WTC11 (cell line): Measurements from ENCODE around the gene LCLAT1. TPM values are rescaled to one million over a fixed set of nuclear protein-coding genes. Genes with fewer than 3 reads are reported as not detected.

Source experiments
- ATAC-seq: fragments of 200-7000 bp; cut with Tn5 transposase; 2 replicates; pipeline ENCODE4 v1.10.0; 2021; ENCODE audit warnings: mild to moderate bottlenecking, moderate library complexity
- CTCF ChIA-PET: fragments of 300-600 bp; sonication (Branson Sonifier 250); formaldehyde crosslinking; loops from one replicate; lab custom pipeline; 2021; ENCODE audit warnings: antibody characterized with exemption; lab: Charles Lee
- POLR2A ChIA-PET: fragments of 350-600 bp; sonication (Branson Sonifier 250); formaldehyde crosslinking; loops from one replicate; lab custom pipeline; 2021; ENCODE audit warnings: antibody characterized with exemption; lab: Charles Lee
- DNase-seq: peaks from one replicate; pipeline ENCODE4 v3.0.0; 2021; ENCODE audit warnings: low spot score
- H3K27ac Mint-ChIP-seq: 2 replicates; pipeline ENCODE4 v1.8.0; 2021; ENCODE audit warnings: mixed read lengths
- H3K27me3 Mint-ChIP-seq: 2 replicates; pipeline ENCODE4 v1.8.0; 2021; ENCODE audit warnings: low read depth, mild to moderate bottlenecking, moderate library complexity, mixed read lengths
- H3K36me3 Mint-ChIP-seq: 2 replicates; pipeline ENCODE4 v1.8.0; 2021; ENCODE audit warnings: mixed read lengths
- H3K4me1 Mint-ChIP-seq: 2 replicates; pipeline ENCODE4 v1.8.0; 2022; ENCODE audit warnings: mixed read lengths
- H3K4me3 Mint-ChIP-seq: 2 replicates; pipeline ENCODE4 v1.8.0; 2021; ENCODE audit warnings: mild to moderate bottlenecking, moderate library complexity, mixed read lengths
- H3K9me3 Mint-ChIP-seq: 2 replicates; pipeline ENCODE4 v1.8.0; 2021; ENCODE audit warnings: mixed read lengths
- ATF1 ChIP-seq: sonication (generic); formaldehyde crosslinking; IDR thresholded peaks from 2 replicates; pipeline ENCODE4 v1.8.1; 2023; ENCODE audit warnings: mild to moderate bottlenecking, moderate library complexity, missing genetic modification reagents
- CREB1 ChIP-seq: sonication (generic); formaldehyde crosslinking; IDR thresholded peaks from 2 replicates; pipeline ENCODE4 v1.8.0; 2023; ENCODE audit warnings: mild to moderate bottlenecking, missing genetic modification reagents
- CREM ChIP-seq: sonication (generic); formaldehyde crosslinking; IDR thresholded peaks from 2 replicates; pipeline ENCODE4 v1.8.1; 2022; ENCODE audit warnings: mild to moderate bottlenecking, missing genetic modification reagents, moderate library complexity
- ELF4 ChIP-seq: sonication (generic); formaldehyde crosslinking; IDR thresholded peaks from 2 replicates; pipeline ENCODE4 v1.8.1; 2022; ENCODE audit warnings: low read depth, mild to moderate bottlenecking, moderate library complexity, missing genetic modification reagents
- EMX1 ChIP-seq: fragments of 250-450 bp; sonication (Bioruptor Pico); IDR thresholded peaks from 2 replicates; pipeline ENCODE4 v1.8.0; 2021; ENCODE audit warnings: mild to moderate bottlenecking
- GRHL2 ChIP-seq: fragments of 250-450 bp; sonication (Bioruptor Pico); IDR thresholded peaks from 2 replicates; pipeline ENCODE4 v1.8.0; 2022; ENCODE audit warnings: mild to moderate bottlenecking, moderate library complexity; ENCODE audit not compliant: insufficient replicate concordance, severe bottlenecking
- IRF2 ChIP-seq: sonication (generic); formaldehyde crosslinking; IDR thresholded peaks from 2 replicates; pipeline ENCODE4 v1.8.0; 2022; ENCODE audit warnings: low read depth, missing genetic modification reagents, borderline replicate concordance
- JUN ChIP-seq: sonication (generic); formaldehyde crosslinking; IDR thresholded peaks from 2 replicates; pipeline ENCODE4 v1.8.0; 2023; ENCODE audit warnings: mild to moderate bottlenecking, missing genetic modification reagents
- KAT7 ChIP-seq: sonication (generic); formaldehyde crosslinking; IDR thresholded peaks from 2 replicates; pipeline ENCODE4 v1.8.1; 2023; ENCODE audit warnings: missing genetic modification reagents, mild to moderate bottlenecking, borderline replicate concordance
- NR2C2 ChIP-seq: sonication (generic); formaldehyde crosslinking; IDR thresholded peaks from 2 replicates; pipeline ENCODE4 v1.8.0; 2022; ENCODE audit warnings: mild to moderate bottlenecking, missing genetic modification reagents
- OVOL2 ChIP-seq: fragments of 250-450 bp; sonication (Bioruptor Pico); IDR thresholded peaks from 2 replicates; pipeline ENCODE4 v1.9.0; 2021; ENCODE audit warnings: mild to moderate bottlenecking, borderline replicate concordance
- RELA ChIP-seq: sonication (generic); formaldehyde crosslinking; IDR thresholded peaks from 2 replicates; pipeline ENCODE4 v1.8.1; 2022; ENCODE audit warnings: missing genetic modification reagents, mild to moderate bottlenecking, borderline replicate concordance
- RORB ChIP-seq: fragments of 250-450 bp; sonication (Bioruptor Pico); IDR thresholded peaks from 2 replicates; pipeline ENCODE4 v1.9.0; 2021; ENCODE audit warnings: mild to moderate bottlenecking
- SOX15 ChIP-seq: fragments of 250-450 bp; sonication (Bioruptor Pico); IDR thresholded peaks from 2 replicates; pipeline ENCODE4 v1.9.0; 2021; ENCODE audit warnings: mild to moderate bottlenecking
- TCF7 ChIP-seq: sonication (generic); formaldehyde crosslinking; IDR thresholded peaks from 2 replicates; pipeline ENCODE4 v1.8.0; 2022; ENCODE audit warnings: mild to moderate bottlenecking, low read depth, missing genetic modification reagents, moderate library complexity
- ZBTB21 ChIP-seq: sonication (generic); formaldehyde crosslinking; IDR thresholded peaks from 2 replicates; pipeline ENCODE4 v1.8.1; 2023; ENCODE audit warnings: mild to moderate bottlenecking, missing genetic modification reagents, borderline replicate concordance
- ZNF219 ChIP-seq: sonication (generic); formaldehyde crosslinking; IDR thresholded peaks from 2 replicates; pipeline ENCODE4 v1.8.0; 2023; ENCODE audit warnings: missing genetic modification reagents, mild to moderate bottlenecking, borderline replicate concordance
- ZNF317 ChIP-seq: sonication (generic); formaldehyde crosslinking; IDR thresholded peaks from 2 replicates; pipeline ENCODE4 v1.8.1; 2023; ENCODE audit warnings: low read depth, mild to moderate bottlenecking, moderate library complexity, missing genetic modification reagents, borderline replicate concordance
- ZNF416 ChIP-seq: fragments of 250-450 bp; sonication (Bioruptor Pico); IDR thresholded peaks from 2 replicates; pipeline ENCODE4 v1.9.0; 2021; ENCODE audit warnings: mild to moderate bottlenecking, inconsistent platforms
- total RNA-seq: library from RNA; stranded (reverse); gene quantifications from 3 replicates; pipeline ENCODE4 v1.2.3, GENCODE V29; 2021
- TF ChIP-seq, protein P1 (sequence below): fragments of 250-450 bp; sonication (Bioruptor Pico); IDR thresholded peaks from 2 replicates; pipeline ENCODE4 v1.9.0; 2021; ENCODE audit warnings: mild to moderate bottlenecking
- TF ChIP-seq, protein P2 (sequence below): sonication (generic); formaldehyde crosslinking; IDR thresholded peaks from 2 replicates; pipeline ENCODE4 v1.8.1; 2023; ENCODE audit warnings: mild to moderate bottlenecking, missing genetic modification reagents, moderate library complexity
- TF ChIP-seq, protein P3 (sequence below): sonication (generic); formaldehyde crosslinking; IDR thresholded peaks from 2 replicates; pipeline ENCODE4 v1.8.0; 2022; ENCODE audit warnings: mild to moderate bottlenecking, missing genetic modification reagents
- TF ChIP-seq, protein P4 (sequence below): sonication (generic); formaldehyde crosslinking; IDR thresholded peaks from 2 replicates; pipeline ENCODE4 v1.8.0; 2023; ENCODE audit warnings: mild to moderate bottlenecking, missing genetic modification reagents
- TF ChIP-seq, protein P5 (sequence below): sonication (generic); formaldehyde crosslinking; IDR thresholded peaks from 2 replicates; pipeline ENCODE4 v1.8.1; 2023; ENCODE audit warnings: mild to moderate bottlenecking, missing genetic modification reagents
- TF ChIP-seq, protein P6 (sequence below): fragments of 250-450 bp; sonication (Bioruptor Pico); IDR thresholded peaks from 2 replicates; pipeline ENCODE4 v2.1.2; 2022; ENCODE audit warnings: mild to moderate bottlenecking, moderate library complexity
- TF ChIP-seq, protein P7 (sequence below): sonication (generic); formaldehyde crosslinking; IDR thresholded peaks from 2 replicates; pipeline ENCODE4 v1.8.1; 2022; ENCODE audit warnings: low read depth, mild to moderate bottlenecking, moderate library complexity, missing genetic modification reagents, borderline replicate concordance

Gene LCLAT1
- total RNA-seq, 1 experiment from 2014 or later: 22.3 TPM

DNA sequence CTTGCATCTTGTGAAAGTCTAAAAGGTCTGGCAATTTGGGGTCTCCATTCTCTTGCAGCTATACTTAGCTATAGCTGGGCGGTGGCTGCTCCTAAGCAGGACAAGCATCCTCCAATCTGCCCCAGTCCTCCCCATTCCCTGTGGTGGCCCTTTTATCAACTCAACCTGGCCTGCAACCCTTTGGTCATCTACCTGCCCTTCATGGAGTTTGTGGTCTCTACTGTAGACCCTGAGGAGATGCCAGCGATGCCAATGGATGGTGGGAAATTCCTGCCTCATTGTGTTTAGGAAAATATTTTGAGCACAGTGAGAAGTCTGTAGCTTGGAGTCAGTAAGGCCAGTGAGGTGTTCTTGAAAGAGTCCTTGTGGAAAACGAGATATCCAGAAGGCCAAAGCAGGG, 216.8 kb downstream of the LCLAT1 start (continued):
- TF ChIP-seq OVOL2 (CRISPR knock-in tag) (no peak), EMX1 (CRISPR knock-in tag) (no peak), RORB (no peak), JUN (CRISPR knock-in tag) (no peak), CREM (CRISPR knock-in tag) (no peak), TCF7 (no peak)
- TF ChIP-seq, protein P1, sequence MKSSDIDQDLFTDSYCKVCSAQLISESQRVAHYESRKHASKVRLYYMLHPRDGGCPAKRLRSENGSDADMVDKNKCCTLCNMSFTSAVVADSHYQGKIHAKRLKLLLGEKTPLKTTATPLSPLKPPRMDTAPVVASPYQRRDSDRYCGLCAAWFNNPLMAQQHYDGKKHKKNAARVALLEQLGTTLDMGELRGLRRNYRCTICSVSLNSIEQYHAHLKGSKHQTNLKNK (CRISPR knock-in tag): no peak
- TF ChIP-seq, protein P2, sequence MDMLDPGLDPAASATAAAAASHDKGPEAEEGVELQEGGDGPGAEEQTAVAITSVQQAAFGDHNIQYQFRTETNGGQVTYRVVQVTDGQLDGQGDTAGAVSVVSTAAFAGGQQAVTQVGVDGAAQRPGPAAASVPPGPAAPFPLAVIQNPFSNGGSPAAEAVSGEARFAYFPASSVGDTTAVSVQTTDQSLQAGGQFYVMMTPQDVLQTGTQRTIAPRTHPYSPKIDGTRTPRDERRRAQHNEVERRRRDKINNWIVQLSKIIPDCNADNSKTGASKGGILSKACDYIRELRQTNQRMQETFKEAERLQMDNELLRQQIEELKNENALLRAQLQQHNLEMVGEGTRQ (CRISPR knock-in tag): no peak
- TF ChIP-seq, protein P3, sequence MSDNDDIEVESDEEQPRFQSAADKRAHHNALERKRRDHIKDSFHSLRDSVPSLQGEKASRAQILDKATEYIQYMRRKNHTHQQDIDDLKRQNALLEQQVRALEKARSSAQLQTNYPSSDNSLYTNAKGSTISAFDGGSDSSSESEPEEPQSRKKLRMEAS (CRISPR knock-in tag): no peak

DNA sequence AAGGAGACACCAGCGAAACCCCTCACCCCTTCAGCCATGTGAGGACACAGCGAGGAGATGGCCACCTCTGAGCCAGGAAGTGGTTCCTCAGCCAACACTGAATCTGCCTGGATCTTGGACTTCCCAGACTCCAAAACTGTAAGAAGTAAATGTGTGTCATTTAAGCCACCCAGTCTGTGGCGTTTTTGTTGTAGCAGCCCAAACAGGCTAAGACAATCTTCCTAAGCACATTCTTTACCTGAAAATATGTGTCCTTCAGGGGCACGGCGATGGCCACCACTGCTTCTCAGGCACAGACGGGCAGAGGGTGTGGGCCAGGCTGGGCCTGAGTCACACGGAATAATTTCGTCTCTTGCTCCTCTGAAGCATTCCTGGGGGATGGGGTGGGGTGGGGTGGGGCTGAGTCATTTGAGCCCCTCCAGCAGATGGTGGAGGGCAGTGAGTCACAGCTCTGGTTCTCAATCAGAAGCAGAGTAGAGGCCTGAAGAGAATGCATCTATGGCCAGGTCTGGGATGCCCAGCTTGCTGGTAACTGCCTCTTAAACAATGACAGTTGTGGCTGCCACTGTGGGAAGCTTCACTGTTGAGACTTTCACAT, 217.8 kb downstream of the LCLAT1 start:
- peaks cover 18% of the 10 kb centered on the region for H3K36me3 Mint-ChIP-seq
- H3K4me3 Mint-ChIP-seq: no peak overlapping the region
- CTCF ChIA-PET: no interaction called here
- no peak for DNase-seq
- H3K9me3 Mint-ChIP-seq: peaks cover 39% of the 10 kb centered on the region
- H3K27ac Mint-ChIP-seq: no peak overlapping the region
- POLR2A ChIA-PET: no interaction called here
- ATAC-seq: no peak
- H3K4me1 Mint-ChIP-seq: no peaks in the 10 kb centered on the region
- no peak for TF ChIP-seq GRHL2 (CRISPR knock-in tag)
- TF ChIP-seq NR2C2 (CRISPR knock-in tag): no peak
- TF ChIP-seq ELF4 (CRISPR knock-in tag): no peak
- no peak for TF ChIP-seq ZNF219
- no peak for TF ChIP-seq RELA (CRISPR knock-in tag)
- TF ChIP-seq, protein P4, sequence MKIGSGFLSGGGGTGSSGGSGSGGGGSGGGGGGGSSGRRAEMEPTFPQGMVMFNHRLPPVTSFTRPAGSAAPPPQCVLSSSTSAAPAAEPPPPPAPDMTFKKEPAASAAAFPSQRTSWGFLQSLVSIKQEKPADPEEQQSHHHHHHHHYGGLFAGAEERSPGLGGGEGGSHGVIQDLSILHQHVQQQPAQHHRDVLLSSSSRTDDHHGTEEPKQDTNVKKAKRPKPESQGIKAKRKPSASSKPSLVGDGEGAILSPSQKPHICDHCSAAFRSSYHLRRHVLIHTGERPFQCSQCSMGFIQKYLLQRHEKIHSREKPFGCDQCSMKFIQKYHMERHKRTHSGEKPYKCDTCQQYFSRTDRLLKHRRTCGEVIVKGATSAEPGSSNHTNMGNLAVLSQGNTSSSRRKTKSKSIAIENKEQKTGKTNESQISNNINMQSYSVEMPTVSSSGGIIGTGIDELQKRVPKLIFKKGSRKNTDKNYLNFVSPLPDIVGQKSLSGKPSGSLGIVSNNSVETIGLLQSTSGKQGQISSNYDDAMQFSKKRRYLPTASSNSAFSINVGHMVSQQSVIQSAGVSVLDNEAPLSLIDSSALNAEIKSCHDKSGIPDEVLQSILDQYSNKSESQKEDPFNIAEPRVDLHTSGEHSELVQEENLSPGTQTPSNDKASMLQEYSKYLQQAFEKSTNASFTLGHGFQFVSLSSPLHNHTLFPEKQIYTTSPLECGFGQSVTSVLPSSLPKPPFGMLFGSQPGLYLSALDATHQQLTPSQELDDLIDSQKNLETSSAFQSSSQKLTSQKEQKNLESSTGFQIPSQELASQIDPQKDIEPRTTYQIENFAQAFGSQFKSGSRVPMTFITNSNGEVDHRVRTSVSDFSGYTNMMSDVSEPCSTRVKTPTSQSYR (CRISPR knock-in tag): no peak
- no peak for TF ChIP-seq TCF7
- H3K27me3 Mint-ChIP-seq: peaks cover under 1% of the 10 kb centered on the region; the same call in 1 of the 2 replicates

DNA sequence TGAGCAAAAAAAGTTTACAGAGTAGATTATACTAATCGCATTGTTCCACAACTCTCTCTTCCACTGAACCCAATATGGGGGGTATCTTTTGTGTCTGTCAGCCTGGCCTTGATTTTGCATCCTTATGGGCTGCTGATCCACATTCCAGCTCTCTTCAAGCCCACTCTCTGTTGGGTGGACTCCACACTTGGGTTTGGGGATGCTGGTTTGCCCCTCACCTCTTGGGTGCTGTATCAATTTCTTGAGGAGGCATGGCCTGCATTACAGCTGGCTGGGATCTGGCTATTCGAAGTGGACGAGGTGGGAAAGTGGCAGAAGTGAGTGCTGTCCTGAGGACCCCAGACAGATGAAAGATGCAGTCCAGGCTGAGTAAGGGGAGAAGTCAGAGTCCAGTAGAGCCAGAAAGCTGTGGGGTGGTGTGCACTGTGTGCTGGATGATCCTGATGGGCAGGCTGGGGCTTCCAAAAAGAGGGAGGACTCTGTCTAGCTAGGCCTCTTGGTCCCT, 218.8 kb downstream of the LCLAT1 start:
- H3K36me3 Mint-ChIP-seq: peaks cover 28% of the 10 kb centered on the region
- ChIA-PET CTCF (interaction anchor here (1.0 kb wide), 1 partner anchor 46 kb away, joined by 10 read pairs; no protein-coding TSS in a partner anchor), POLR2A (no interaction called here)
- peaks cover 48% of the 10 kb centered on the region for H3K9me3 Mint-ChIP-seq
- H3K27ac Mint-ChIP-seq: no peak overlapping the region
- no peak for DNase-seq
- peaks cover 4% of the 10 kb centered on the region; the same call in 1 of the 2 replicates for H3K27me3 Mint-ChIP-seq
- no peaks in the 10 kb centered on the region for H3K4me1 Mint-ChIP-seq
- ATAC-seq: no peak
- H3K4me3 Mint-ChIP-seq: no peak overlapping the region
- TF ChIP-seq, protein P5, sequence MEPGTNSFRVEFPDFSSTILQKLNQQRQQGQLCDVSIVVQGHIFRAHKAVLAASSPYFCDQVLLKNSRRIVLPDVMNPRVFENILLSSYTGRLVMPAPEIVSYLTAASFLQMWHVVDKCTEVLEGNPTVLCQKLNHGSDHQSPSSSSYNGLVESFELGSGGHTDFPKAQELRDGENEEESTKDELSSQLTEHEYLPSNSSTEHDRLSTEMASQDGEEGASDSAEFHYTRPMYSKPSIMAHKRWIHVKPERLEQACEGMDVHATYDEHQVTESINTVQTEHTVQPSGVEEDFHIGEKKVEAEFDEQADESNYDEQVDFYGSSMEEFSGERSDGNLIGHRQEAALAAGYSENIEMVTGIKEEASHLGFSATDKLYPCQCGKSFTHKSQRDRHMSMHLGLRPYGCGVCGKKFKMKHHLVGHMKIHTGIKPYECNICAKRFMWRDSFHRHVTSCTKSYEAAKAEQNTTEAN (CRISPR knock-in tag): no peak
- no peak for TF ChIP-seq JUN (CRISPR knock-in tag)
- no peak for TF ChIP-seq KAT7 (CRISPR knock-in tag)
- TF ChIP-seq IRF2 (CRISPR knock-in tag): no peak
- no peak for TF ChIP-seq GRHL2 (CRISPR knock-in tag)
- TF ChIP-seq, protein P6, sequence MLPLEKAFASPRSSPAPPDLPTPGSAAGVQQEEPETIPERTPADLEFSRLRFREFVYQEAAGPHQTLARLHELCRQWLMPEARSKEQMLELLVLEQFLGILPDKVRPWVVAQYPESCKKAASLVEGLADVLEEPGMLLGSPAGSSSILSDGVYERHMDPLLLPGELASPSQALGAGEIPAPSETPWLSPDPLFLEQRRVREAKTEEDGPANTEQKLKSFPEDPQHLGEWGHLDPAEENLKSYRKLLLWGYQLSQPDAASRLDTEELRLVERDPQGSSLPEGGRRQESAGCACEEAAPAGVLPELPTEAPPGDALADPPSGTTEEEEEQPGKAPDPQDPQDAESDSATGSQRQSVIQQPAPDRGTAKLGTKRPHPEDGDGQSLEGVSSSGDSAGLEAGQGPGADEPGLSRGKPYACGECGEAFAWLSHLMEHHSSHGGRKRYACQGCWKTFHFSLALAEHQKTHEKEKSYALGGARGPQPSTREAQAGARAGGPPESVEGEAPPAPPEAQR (CRISPR knock-in tag): no peak
- no peak for TF ChIP-seq ZNF416 (CRISPR knock-in tag)
- TF ChIP-seq ZNF317 (CRISPR knock-in tag): no peak
- no peak for TF ChIP-seq ZBTB21 (CRISPR knock-in tag)
- no peak for TF ChIP-seq SOX15 (CRISPR knock-in tag)
- TF ChIP-seq, protein P7, sequence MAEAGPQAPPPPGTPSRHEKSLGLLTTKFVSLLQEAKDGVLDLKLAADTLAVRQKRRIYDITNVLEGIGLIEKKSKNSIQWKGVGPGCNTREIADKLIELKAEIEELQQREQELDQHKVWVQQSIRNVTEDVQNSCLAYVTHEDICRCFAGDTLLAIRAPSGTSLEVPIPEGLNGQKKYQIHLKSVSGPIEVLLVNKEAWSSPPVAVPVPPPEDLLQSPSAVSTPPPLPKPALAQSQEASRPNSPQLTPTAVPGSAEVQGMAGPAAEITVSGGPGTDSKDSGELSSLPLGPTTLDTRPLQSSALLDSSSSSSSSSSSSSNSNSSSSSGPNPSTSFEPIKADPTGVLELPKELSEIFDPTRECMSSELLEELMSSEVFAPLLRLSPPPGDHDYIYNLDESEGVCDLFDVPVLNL (CRISPR knock-in tag): no peak
- TF ChIP-seq CREB1 (CRISPR knock-in tag): no peak
- TF ChIP-seq ATF1 (CRISPR knock-in tag): no peak
